WI38 (cell line): ENCODE data around the gene FAM180B.
"Not testable (repeated sequence)": the region's sequence is repeated elsewhere in the genome, so short reads cannot be mapped to it uniquely, and the experiment has no call there.

Experiments
- H3K4me3 ChIP-seq: 2 replicates; pipeline ENCODE4 v1.5.1; 2011; ENCODE audit warnings: low read depth, mild to moderate bottlenecking, control low read depth, low read length
- TF ChIP-seq, protein P1 (sequence below): IDR thresholded peaks from 2 replicates; pipeline ENCODE4 v1.5.1; 2012; ENCODE audit warnings: low read depth, mild to moderate bottlenecking, control low read depth, low read length

FAM180B gene

DNA sequence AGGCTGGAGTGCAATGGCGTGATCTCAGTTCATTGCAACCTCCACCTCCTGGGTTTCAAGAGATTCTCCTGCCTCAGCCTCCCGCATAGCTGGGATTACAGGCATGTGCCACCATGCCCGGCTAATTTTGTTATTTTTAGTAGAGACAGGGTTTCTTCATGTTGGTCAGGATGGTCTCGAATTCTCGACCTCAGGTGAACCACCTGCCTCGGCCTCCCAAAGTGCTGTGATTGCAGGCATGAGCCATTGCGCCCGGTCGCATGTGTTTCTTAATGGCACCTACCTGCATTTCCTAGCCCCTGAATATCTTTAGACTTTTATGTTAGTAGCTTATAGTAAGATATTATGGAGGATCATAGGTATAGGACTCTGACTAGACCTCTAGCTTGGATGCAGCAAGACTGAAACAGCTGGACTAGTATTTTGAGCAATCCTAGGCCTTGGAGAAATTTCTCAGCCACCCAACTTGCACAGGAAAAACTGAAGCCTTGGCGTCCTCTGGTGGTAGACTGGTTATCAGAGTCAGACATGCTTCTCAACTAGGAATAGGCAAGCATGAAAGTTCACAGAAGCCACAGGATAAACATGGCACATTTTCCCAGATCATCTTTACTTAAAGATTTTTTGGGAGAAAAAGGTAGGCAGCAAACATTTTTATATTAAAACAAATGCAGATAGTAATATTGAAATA is 30.4 kb downstream of the FAM180B start:
- TF ChIP-seq, protein P1, sequence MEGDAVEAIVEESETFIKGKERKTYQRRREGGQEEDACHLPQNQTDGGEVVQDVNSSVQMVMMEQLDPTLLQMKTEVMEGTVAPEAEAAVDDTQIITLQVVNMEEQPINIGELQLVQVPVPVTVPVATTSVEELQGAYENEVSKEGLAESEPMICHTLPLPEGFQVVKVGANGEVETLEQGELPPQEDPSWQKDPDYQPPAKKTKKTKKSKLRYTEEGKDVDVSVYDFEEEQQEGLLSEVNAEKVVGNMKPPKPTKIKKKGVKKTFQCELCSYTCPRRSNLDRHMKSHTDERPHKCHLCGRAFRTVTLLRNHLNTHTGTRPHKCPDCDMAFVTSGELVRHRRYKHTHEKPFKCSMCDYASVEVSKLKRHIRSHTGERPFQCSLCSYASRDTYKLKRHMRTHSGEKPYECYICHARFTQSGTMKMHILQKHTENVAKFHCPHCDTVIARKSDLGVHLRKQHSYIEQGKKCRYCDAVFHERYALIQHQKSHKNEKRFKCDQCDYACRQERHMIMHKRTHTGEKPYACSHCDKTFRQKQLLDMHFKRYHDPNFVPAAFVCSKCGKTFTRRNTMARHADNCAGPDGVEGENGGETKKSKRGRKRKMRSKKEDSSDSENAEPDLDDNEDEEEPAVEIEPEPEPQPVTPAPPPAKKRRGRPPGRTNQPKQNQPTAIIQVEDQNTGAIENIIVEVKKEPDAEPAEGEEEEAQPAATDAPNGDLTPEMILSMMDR, result peak; percentile 95
- H3K4me3 ChIP-seq, result no peak overlapping the region

GRCh38 chr11:47617417-47617809 is 30.9 kb downstream of the FAM180B start:
- H3K4me3 ChIP-seq, result no peak overlapping the region
- TF ChIP-seq, protein P1, result no peak

- no peak overlapping the region for H3K4me3 ChIP-seq
- TF ChIP-seq, protein P1, result no peak
Measured at GRCh38 chr11:47620836-47621378, 34.4 kb downstream of the FAM180B start.

DNA sequence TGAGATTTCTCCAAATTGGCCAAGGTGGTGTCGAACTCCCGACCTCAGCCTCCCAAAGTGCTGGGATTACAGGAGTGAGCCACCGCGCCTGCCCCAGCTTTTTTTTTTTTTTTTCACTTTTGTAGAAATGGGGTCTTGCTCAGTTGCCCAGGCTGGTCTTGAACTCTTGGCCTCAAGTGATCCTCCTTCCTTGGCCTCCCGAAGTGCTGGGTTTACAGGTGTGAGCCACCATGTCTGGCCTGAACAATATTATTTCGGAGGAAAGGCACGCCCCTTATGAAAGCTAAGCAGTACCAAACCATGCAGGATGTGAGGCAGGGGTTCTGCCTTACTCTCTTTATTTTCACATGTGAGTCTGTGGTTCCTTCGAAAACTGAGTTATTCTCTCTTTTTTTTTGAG is 39.8 kb downstream of the FAM180B start:
- TF ChIP-seq, protein P1, result no peak
- no peak overlapping the region for H3K4me3 ChIP-seq

DNA sequence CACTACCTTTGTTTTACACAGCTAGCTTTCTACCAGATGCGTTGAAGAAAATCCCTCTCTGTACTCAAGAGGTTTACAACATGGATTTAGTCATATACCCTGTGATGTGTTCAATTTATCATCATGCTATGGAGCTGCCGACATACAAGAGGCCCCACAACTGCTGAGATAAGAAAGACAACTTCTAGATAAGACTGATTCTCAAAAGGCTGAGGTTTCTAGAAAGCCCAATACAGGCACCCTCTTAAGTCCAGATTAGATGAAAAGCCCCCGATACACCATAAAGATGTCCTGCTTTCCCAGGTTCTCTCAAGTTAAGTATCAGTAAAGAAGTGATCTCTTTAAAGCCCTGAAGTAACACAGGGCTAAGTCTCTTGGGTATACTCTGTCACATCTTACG is 41.5 kb downstream of the FAM180B start:
- TF ChIP-seq, protein P1, result no peak
- no peak overlapping the region for H3K4me3 ChIP-seq

DNA sequence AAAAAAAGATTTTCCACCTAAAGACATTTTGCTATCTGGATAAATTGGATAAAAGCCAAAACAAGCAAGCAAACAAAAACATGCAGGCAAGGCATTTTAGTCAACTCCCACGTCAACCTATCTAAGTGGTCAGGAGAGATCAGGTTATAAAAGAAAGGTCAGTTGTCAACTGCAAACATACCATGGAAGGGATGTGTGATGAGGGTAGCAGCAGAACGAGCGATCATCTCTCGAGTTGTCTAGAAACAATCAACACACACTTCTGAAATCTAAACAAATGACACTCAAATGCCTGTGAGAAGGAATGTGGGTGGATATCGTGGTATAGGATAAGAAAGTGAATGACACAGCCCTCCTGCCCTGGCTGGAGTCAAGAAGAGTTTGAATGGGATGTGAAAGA is 45.0 kb downstream of the FAM180B start:
- TF ChIP-seq, protein P1, result no peak
- H3K4me3 ChIP-seq, result no peak overlapping the region

- not testable (repeated sequence) for H3K4me3 ChIP-seq
Measured at GRCh38 chr11:47636331-47636730, 49.9 kb downstream of the FAM180B start.
